ENCODE measurements around the gene NRP1. TPM values are rescaled to one million over a fixed set of nuclear protein-coding genes. Genes with fewer than 3 reads are reported as not detected.

Gene NRP1
- total RNA-seq, 1 experiment from 2014 or later = 39.6 TPM

GRCh38 chr10:33290321-33291052, 44.0 kb downstream of the NRP1 start:
- DNase-seq (ENCODE audit: low spot score) = peak; percentile 21

- no peak for DNase-seq (ENCODE audit: low spot score)
Observed at GRCh38 chr10:33289776-33290175, 44.7 kb downstream of the NRP1 start.

- DNase-seq (ENCODE audit: low spot score) = no peak
Observed at GRCh38 chr10:33288127-33288526, 46.3 kb downstream of the NRP1 start.

DNA sequence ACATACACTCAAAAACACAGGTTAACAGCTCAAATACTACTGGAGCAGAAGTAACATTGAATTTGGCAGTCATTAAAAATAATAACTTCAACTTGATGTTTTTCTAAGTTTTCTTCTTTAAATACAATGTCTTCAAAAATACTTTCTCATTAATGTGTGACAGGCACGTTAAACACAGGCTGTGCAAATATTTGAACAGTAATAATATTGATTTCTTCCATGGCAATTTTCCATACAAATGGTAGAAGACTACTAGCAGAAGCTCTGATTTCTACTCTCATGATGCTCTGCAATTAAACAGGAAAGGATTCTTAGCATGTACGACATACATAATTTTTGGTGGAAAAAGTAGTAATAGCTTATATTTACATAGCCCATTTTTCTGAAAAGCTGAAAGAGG, 47.4 kb downstream of the NRP1 start:
- DNase-seq (ENCODE audit: low spot score) = no peak

DNA sequence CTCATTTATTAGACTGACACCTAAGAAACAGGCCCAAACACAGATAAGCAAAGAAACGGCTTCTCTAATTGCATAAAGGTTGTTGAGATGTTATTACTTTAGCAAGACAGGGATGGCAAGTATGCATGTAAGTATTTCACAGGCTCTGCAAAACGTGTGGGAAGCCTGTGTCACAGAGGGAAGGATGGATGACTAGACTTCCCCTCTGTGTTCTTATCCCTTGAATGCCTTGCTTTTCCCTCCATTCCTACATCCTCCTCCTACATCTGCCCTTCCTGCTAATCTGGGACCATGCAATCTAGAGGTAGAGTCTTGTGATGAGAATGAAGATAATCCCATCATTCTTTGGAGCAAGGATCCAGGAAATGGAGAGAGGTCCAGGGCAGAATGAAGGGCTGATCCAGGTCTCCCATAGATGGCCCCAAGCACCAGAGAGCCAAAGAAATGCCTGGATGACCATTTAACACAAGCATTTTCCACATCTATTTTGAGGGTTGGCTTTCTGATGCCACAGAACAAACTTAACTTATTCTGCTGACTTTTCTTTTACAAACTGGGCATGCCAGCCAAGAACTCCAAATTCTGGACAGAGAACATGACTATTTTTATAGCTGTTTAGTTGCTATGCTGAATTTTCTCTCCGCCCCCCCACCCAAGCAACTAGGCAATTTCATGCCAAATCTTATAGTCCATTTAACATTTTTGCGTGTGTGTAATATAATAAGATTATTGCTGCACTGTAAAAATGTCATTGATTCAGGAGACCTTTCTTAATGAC, 48.1 kb downstream of the NRP1 start:
- DNase-seq (ENCODE audit: low spot score) = no peak

- DNase-seq (ENCODE audit: low spot score) = no peak
Observed at GRCh38 chr10:33284945-33285344, 49.5 kb downstream of the NRP1 start.

GRCh38 chr10:33279811-33280602, 54.5 kb downstream of the NRP1 start:
- DNase-seq (ENCODE audit: low spot score) = no peak

DNA sequence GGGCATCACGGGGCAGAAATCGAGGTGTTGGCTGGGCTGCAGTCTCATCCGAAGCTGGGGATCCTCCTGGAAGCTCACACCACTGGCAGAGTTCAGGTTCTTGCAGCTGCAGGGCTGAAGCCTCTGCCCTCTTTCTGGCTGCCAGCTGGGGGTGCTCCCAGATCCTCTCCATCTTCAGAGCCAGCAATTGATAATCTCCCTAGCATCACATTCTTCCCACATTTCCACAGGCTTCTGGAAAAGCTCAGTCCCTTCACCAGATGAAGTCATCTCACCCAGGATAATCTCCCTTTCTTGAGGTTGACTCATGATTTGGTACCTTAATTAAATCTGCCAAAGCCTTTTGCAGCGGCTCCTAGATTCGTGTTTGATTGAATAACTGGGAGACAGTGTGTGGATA, 55.2 kb downstream of the NRP1 start:
- no peak for DNase-seq (ENCODE audit: low spot score)

DNA sequence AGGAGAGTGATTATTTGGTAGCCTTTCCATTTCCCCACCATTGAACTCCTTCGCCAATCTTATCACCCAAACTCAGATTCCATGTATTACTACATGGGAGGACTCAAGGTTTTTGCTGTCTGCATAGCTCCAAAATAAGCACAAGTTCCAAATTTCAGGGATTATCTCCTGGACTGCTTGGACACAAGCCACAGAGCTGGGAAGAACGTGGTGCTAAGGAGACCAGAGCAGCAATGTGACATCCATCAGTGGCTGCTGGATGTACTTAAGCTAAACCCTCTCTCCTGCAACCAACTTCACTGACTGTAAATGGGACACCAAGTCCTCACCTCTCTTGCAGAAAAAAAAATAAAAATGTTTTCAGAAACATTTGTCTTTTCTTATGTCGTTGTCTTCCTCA, 56.3 kb downstream of the NRP1 start:
- DNase-seq (ENCODE audit: low spot score) = no peak

DNA sequence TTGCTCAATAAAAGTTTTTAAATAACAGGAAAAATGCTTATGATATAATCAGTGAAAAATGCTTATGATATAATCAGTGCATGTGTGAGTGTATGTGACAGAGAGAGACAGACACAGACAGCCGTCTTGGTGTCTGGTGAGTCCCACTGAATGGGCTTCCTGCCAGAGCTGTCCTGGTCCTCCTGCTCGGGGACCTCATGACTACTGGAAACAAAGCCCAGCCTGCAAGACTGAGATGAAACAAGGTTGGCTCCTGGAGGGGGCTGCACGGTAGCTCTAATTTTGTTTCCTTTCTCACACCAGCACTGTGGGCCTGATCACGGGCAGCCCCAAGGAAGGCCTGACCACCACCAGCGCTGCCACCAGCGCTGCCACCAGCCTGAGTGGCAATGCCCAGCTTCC, 57.3 kb downstream of the NRP1 start:
- no peak for DNase-seq (ENCODE audit: low spot score)

DNA sequence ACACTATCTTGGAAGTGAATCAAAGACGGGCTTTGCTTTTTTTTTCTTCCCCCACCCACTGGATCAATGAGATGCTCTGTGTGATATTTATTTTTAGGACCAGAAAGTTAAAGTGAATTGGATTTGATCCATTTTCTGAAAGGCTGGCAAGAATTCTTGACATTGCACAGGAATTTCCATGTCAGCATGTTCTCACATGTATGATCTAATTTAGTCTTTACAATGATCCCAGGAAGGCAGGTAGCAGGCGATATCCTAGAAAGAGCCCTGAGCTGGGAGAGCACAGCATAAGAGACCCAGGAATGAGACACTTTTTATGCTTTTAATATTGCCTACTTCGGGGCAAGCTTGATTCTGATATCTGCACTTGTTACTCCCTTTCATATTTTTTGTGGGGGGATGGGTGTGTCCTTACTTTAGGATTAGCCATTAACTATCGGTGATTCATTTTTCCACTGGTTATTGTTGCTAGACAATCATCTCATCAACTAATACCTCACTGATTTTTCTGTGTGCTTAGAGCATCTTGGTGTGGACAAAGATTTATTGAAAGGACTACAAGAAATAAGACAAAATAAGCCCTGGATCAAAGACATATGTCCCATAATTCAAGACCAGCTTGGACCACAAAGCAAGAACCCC, 58.1 kb downstream of the NRP1 start:
- no peak for DNase-seq (ENCODE audit: low spot score)

DNA sequence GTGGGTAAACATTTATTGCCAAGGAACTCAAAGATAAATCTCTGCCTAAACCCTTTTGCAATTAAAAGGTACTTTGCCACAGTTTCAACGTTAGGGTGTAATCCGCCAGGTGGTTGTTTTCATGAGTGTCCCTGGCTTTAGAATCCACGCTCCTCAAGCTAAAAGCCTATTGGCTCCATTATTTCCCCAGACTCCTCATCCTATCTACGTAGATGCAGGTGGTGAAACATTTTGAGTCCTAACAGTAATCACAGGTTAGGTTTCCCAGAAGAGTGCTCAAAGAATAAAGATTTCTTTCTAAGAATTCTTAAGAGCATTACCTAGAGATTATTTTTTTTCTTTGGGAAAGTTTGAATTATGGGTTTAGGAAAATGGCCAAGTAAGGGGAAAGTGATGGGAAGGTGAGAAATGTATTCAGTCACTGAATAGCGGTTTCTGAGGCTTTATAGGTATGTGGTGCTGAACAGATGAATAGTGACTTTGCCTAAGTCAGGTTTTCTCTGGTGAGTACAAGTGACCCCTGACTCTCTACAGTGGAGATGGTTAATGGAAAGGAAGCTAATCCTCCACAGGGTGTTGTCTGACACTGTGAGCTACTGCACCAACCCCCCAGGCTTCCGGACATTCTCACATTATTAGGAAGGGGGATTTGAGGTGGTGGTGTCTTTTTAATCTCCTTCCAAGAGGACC, 60.2 kb downstream of the NRP1 start:
- DNase-seq (ENCODE audit: low spot score) = no peak

- DNase-seq (ENCODE audit: low spot score) = peak; percentile 96
Observed at GRCh38 chr10:33273295-33274002, 61.0 kb downstream of the NRP1 start.

DNA sequence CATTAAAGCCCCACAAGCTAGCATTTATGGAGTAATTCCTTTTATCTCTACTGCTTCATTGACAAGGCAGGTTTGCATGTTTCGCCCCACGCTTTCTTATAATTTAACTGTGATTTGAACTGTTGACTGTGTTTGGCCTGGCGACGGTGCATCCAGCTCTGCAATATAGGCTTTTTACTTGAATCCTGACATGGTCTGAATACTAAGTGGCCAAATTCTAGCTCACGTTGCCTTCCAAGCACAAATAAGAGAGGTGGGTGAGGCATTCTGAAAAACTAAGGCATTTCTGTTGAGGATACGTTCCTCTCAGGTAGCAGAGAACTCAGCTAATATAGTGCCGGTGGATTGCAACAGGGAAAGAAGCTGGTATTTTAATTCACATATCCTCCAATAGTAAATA, 61.8 kb downstream of the NRP1 start:
- DNase-seq (ENCODE audit: low spot score) = no peak

GRCh38 chr10:33271969-33272583, 62.4 kb downstream of the NRP1 start:
- DNase-seq (ENCODE audit: low spot score) = no peak

GRCh38 chr10:33270971-33271370, 63.5 kb downstream of the NRP1 start:
- no peak for DNase-seq (ENCODE audit: low spot score)

DNA sequence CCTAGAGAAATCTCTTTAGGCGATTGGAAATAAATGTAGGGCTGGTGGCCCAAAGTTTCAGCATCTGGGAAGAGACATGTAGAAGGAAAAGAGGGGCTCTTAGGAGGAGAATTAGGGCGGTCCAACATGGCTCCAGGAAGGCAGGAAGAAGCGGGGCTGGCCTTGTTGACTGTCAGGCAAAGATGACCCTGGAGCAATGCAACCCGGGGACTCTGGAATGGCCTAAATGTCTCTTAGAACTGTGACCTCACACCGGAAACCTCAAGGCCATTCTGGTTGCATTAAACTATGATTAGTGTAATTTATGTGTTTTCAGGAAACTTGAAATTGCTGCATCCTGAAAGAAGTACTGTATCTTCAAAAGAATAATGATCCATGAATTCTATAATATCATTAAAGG, 66.8 kb downstream of the NRP1 start:
- no peak for DNase-seq (ENCODE audit: low spot score)

DNA sequence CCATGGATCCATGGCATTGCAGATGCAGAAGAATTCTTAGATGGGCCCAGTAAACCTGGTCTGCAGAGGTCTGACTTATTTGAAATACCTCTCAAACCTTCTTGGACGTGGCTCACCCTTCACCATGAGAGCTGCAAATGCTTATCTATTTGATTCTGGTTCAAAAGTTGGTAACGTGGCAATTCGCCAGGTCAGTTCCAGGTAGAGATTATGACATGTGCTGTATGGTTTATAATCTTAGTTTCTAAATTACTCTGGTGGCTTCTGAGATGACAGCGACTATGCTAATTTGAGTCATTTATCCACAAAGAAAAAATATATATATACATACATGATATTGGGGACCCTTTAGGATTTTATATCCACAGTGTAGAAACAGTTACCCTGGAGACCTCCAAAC, 68.8 kb downstream of the NRP1 start:
- DNase-seq (ENCODE audit: low spot score) = no peak

DNA sequence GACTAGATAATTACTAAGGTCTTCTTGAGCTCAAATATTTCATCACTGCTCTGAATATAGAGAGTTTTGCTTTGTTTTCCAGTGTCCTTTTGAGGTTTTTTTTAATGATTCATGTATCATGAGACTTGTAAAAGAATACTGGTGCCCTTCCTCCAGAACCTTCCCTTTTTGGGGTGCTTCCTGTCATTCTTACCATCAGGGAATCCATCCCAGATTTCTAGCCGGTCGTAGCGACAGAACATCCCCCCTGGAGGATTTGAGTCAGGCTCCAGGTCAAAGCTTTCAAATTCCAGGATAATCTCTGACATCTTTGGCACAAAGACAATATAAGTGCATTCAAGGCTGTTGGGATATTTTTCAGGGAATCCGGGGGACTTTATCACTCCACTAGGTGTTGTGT, 71.0 kb downstream of the NRP1 start:
- no peak for DNase-seq (ENCODE audit: low spot score)

GRCh38 chr10:33262871-33263270, 71.6 kb downstream of the NRP1 start:
- DNase-seq (ENCODE audit: low spot score) = no peak

Data from H4 (cell line).